IMR-90 (cell line): ENCODE measurements around the gene ULK2. TPM values are rescaled to one million over a fixed set of nuclear protein-coding genes. Genes with fewer than 3 reads are reported as not detected.
A peak's percentile ranks its signal among the peaks of the same experiment; 100 is the strongest.

Experiments
- ATAC-seq: fragments of 200-7000 bp; cut with Tn5 transposase; 2 replicates; pipeline ENCODE4 v1.9.1; 2020; ENCODE audit warnings: low read depth, mild to moderate bottlenecking, moderate library complexity
- BruUV-seq: library from RNA; stranded (reverse); fragments of 400-500 nt; replicated peaks from 2 replicates; lab custom pipeline; 2021; lab: Mats Ljungman, UMichigan
- CTCF ChIA-PET: fragments of 300-600 bp; formaldehyde crosslinking; extraction: SDS; loops from one replicate; lab custom pipeline; 2021; ENCODE audit warnings: antibody characterized with exemption; lab: Yijun Ruan, JAX
- POLR2A ChIA-PET: fragments of 300-600 bp; sonication (Branson Sonifier 250); formaldehyde crosslinking; loops from one replicate; lab custom pipeline; 2022; ENCODE audit warnings: antibody characterized with exemption; ENCODE audit not compliant: unreplicated experiment; lab: Charles Lee
- DNase-seq: peaks from one replicate; pipeline ENCODE4 v3.0.0; 2013
- H2AFZ ChIP-seq: replicated peaks from 2 replicates; pipeline ENCODE3; 2013; ENCODE audit warnings: low read length, mild to moderate bottlenecking; ENCODE audit not compliant: poor library complexity
- H2AK5ac ChIP-seq: 2 replicates; pipeline ENCODE4 v1.6.1; 2013; ENCODE audit warnings: low read depth, low read length, inconsistent platforms
- H2AK9ac ChIP-seq: replicated peaks from 2 replicates; pipeline ENCODE3; 2013; ENCODE audit warnings: mild to moderate bottlenecking, low read depth, low read length, moderate library complexity; ENCODE audit not compliant: poor library complexity
- H2BK120ac ChIP-seq: 2 replicates; pipeline ENCODE4 v1.6.1; 2013; ENCODE audit warnings: low read depth, low read length, inconsistent platforms
- H2BK15ac ChIP-seq: 3 replicates; pipeline ENCODE4 v1.6.1; 2013; ENCODE audit warnings: low read depth, low read length, inconsistent platforms
- H2BK20ac ChIP-seq: 2 replicates; pipeline ENCODE4 v1.6.1; 2013; ENCODE audit warnings: low read depth, mild to moderate bottlenecking, inconsistent platforms, low read length, moderate library complexity
- H2BK5ac ChIP-seq: 2 replicates; pipeline ENCODE4 v1.6.1; 2013; ENCODE audit warnings: mild to moderate bottlenecking, low read depth, low read length, inconsistent platforms; ENCODE audit not compliant: poor library complexity, severe bottlenecking
- H3K14ac ChIP-seq: replicated peaks from 2 replicates; pipeline ENCODE4 v1.6.1; 2013; ENCODE audit warnings: low read depth, low read length, inconsistent platforms
- H3K18ac ChIP-seq: 2 replicates; pipeline ENCODE4 v1.6.1; 2013; ENCODE audit warnings: low read depth, low read length, control low read depth
- H3K23ac ChIP-seq: 2 replicates; pipeline ENCODE4 v1.6.1; 2013; ENCODE audit warnings: low read depth, low read length, inconsistent platforms
- H3K27ac ChIP-seq: 2 replicates; pipeline ENCODE4 v1.5.1; 2013; ENCODE audit warnings: mild to moderate bottlenecking, control low read depth, low read length; ENCODE audit not compliant: insufficient read depth
- H3K27me3 ChIP-seq: 2 replicates; pipeline ENCODE4 v1.6.1; 2013; ENCODE audit warnings: low read length; ENCODE audit not compliant: control insufficient read depth, insufficient read depth
- H3K36me3 ChIP-seq: 2 replicates; pipeline ENCODE4 v1.6.1; 2013; ENCODE audit warnings: low read length, mixed read lengths; ENCODE audit not compliant: control insufficient read depth, insufficient read depth
- H3K4ac ChIP-seq: 2 replicates; pipeline ENCODE4 v1.6.1; 2013; ENCODE audit warnings: low read depth, low read length, inconsistent platforms
- H3K4me1 ChIP-seq: 2 replicates; pipeline ENCODE4 v1.6.1; 2013; ENCODE audit warnings: low read length, mixed read lengths; ENCODE audit not compliant: control insufficient read depth, insufficient read depth
- H3K4me2 ChIP-seq: 2 replicates; pipeline ENCODE4 v1.6.1; 2013; ENCODE audit warnings: low read depth, mild to moderate bottlenecking, control low read depth, low read length, moderate library complexity
- H3K4me3 ChIP-seq: 2 replicates; pipeline ENCODE4 v1.5.1; 2013; ENCODE audit warnings: low read depth, mild to moderate bottlenecking, control low read depth, low read length, moderate library complexity; ENCODE audit not compliant: insufficient read depth
- H3K56ac ChIP-seq: 2 replicates; pipeline ENCODE4 v1.6.1; 2013; ENCODE audit warnings: low read length, inconsistent platforms; ENCODE audit not compliant: insufficient read depth; ENCODE audit errors: extremely low read depth
- H3K79me1 ChIP-seq, 2 experiments: 2 replicates each; pipeline ENCODE4 v1.6.1; 2013; ENCODE audit warnings: low read length in 2 of 2, inconsistent platforms in 1 of 2, low read depth in 1 of 2
- H3K9ac ChIP-seq: 2 replicates; pipeline ENCODE4 v1.6.1; 2013; ENCODE audit warnings: low read depth, low read length, control low read depth
- H3K9me1 ChIP-seq: 2 replicates; pipeline ENCODE4 v1.6.1; 2013; ENCODE audit warnings: low read length, inconsistent platforms; ENCODE audit not compliant: insufficient read depth
- H3K9me3 ChIP-seq: 2 replicates; pipeline ENCODE4 v1.6.1; 2013; ENCODE audit warnings: low read length; ENCODE audit not compliant: control insufficient read depth, insufficient read depth
- H4K20me1 ChIP-seq: 2 replicates; pipeline ENCODE4 v1.6.1; 2013; ENCODE audit warnings: low read length, inconsistent platforms; ENCODE audit not compliant: insufficient read depth
- H4K5ac ChIP-seq: 2 replicates; pipeline ENCODE4 v1.6.1; 2013; ENCODE audit warnings: mild to moderate bottlenecking, low read depth, low read length, control low read depth
- H4K8ac ChIP-seq, 2 experiments: 2 replicates each; pipeline ENCODE4 v1.6.1; 2013; ENCODE audit warnings: low read depth in 2 of 2, low read length in 2 of 2, control low read depth in 1 of 2, inconsistent platforms in 1 of 2
- H4K91ac ChIP-seq: 2 replicates; pipeline ENCODE4 v1.6.1; 2013; ENCODE audit warnings: low read depth, low read length, inconsistent platforms; ENCODE audit not compliant: insufficient read depth
- BHLHE40 ChIP-seq: fragments of 150-350 bp; IDR thresholded peaks from 2 replicates; pipeline ENCODE4 v1.6.1; 2016; ENCODE audit warnings: mild to moderate bottlenecking, low read depth, low read length
- CEBPB ChIP-seq: IDR thresholded peaks from 2 replicates; pipeline ENCODE4 v1.6.1; 2012; ENCODE audit warnings: low read depth, low read length, improper control_type of control experiment
- CHD1 ChIP-seq: IDR thresholded peaks from 2 replicates; pipeline ENCODE4 v1.6.1; 2012; ENCODE audit warnings: low read depth, low read length, improper control_type of control experiment
- CTCF ChIP-seq: conservative IDR thresholded peaks from 2 replicates; pipeline ENCODE4 v1.5.1; 2012; ENCODE audit warnings: mild to moderate bottlenecking, low read depth, low read length, improper control_type of control experiment
- ELK1 ChIP-seq: fragments of 150-350 bp; IDR thresholded peaks from 2 replicates; pipeline ENCODE4 v1.6.1; 2016; ENCODE audit warnings: low read depth, mild to moderate bottlenecking, low read length, moderate library complexity, borderline replicate concordance
- FOS ChIP-seq: fragments of 150-350 bp; IDR thresholded peaks from 2 replicates; pipeline ENCODE4 v1.6.1; 2016; ENCODE audit warnings: low read depth, low read length
- MAFK ChIP-seq: IDR thresholded peaks from 2 replicates; pipeline ENCODE4 v1.6.1; 2012; ENCODE audit warnings: low read depth, low read length, improper control_type of control experiment
- MAZ ChIP-seq: IDR thresholded peaks from 2 replicates; pipeline ENCODE4 v1.6.1; 2012; ENCODE audit warnings: low read depth, mild to moderate bottlenecking, low read length, improper control_type of control experiment, moderate library complexity, borderline replicate concordance
- MXI1 ChIP-seq: IDR thresholded peaks from 2 replicates; pipeline ENCODE4 v1.6.1; 2012; ENCODE audit warnings: low read depth, mild to moderate bottlenecking, low read length, moderate library complexity, borderline replicate concordance
- POLR2A ChIP-seq: IDR thresholded peaks from 2 replicates; pipeline ENCODE4 v1.6.1; 2012; ENCODE audit warnings: mild to moderate bottlenecking, low read depth, low read length
- RAD21 ChIP-seq: IDR thresholded peaks from 2 replicates; pipeline ENCODE4 v1.6.1; 2012; ENCODE audit warnings: low read length, improper control_type of control experiment
- RCOR1 ChIP-seq: IDR thresholded peaks from 2 replicates; pipeline ENCODE4 v1.6.1; 2012; ENCODE audit warnings: mild to moderate bottlenecking, low read length, improper control_type of control experiment; ENCODE audit not compliant: insufficient replicate concordance
- RFX5 ChIP-seq: IDR thresholded peaks from 2 replicates; pipeline ENCODE4 v1.8.0; 2012; ENCODE audit warnings: low read depth, mild to moderate bottlenecking, low read length, moderate library complexity
- SMC3 ChIP-seq: fragments of 150-350 bp; IDR thresholded peaks from 2 replicates; pipeline ENCODE4 v1.6.1; 2016; ENCODE audit warnings: low read depth, mild to moderate bottlenecking, antibody characterized with exemption, low read length, moderate library complexity
- USF2 ChIP-seq: fragments of 150-350 bp; IDR thresholded peaks from 2 replicates; pipeline ENCODE4 v1.6.1; 2017; ENCODE audit warnings: mild to moderate bottlenecking, antibody characterized with exemption, low read length, low read depth
- WGBS, 2 experiments: methylation state at CpG; one replicate each; pipeline versions ENCODE4 v1.1.5 to v1.1.7; 2013; ENCODE audit warnings: missing lambda C conversion rate in 2 of 2; ENCODE audit not compliant: insufficient read length in 1 of 2; ENCODE audit errors: extremely low coverage in 2 of 2; 5-methylcytosine and 5-hydroxymethylcytosine counted together
- dilution Hi-C: fragments of 300-500 bp; cut with HindIII; formaldehyde crosslinking; loops from one replicate; pipeline ENCODE4 v1.14.3; 2018; ENCODE audit warnings: low sequenced_read_pairs; ENCODE audit not compliant: unreplicated experiment
- in situ Hi-C: fragments of 300-500 bp; cut with MboI; formaldehyde crosslinking; loops from 3 replicates; pipeline ENCODE4 v1.14.3; 2019; ENCODE audit warnings: low sequenced_read_pairs, inconsistent platforms, mixed read lengths
- intact Hi-C: fragments of 100-400 bp; cut with micrococcal nuclease; formaldehyde crosslinking; loops from 2 replicates; pipeline ENCODE4 v1.10.0; 2022
- polyA plus RNA-seq, 3 experiments: library from polyadenylated mRNA; depleted of rRNA; stranded (reverse); fragments of >200 nt; gene quantifications; 2 replicates each; pipeline ENCODE4 v1.2.3, GENCODE V29; 2012; ENCODE audit warnings: low replicate concordance in 1 of 3
- total RNA-seq: library from RNA; depleted of rRNA; stranded (reverse); fragments of >200 nt; gene quantifications from 2 replicates; pipeline ENCODE4 v1.2.3, GENCODE V29; 2012

ULK2 gene
- total and polyA plus RNA-seq, 2 of the 4 experiments (the other 2 are of a cell fraction) = 8.9 to 10.8 TPM

GRCh38 chr17:19787733-19788357, 79.9 kb downstream of the ULK2 start:
- no peak overlapping the region for H3K18ac ChIP-seq
- H4K8ac ChIP-seq = no peak overlapping the region
- intact Hi-C loops = no loop called here
- CTCF ChIA-PET = no interaction called here
- no peak overlapping the region for H3K27ac ChIP-seq
- H3K9me1 ChIP-seq = no peaks in the 10 kb centered on the region; the same call in 1 of the 2 replicates
- WGBS, 2 experiments = no CpG with 5 or more reads among the region's 7 CpGs
- H3K27me3 ChIP-seq = no peaks in the 10 kb centered on the region
- no peak overlapping the region for H2BK20ac ChIP-seq
- peak; percentile 32; the same call in 1 of the 2 replicates for ATAC-seq
- no peak overlapping the region for H2AFZ ChIP-seq
- peaks cover 18% of the 10 kb centered on the region for H3K36me3 ChIP-seq
- no peak overlapping the region for H3K4me3 ChIP-seq
- no peak overlapping the region for H2AK9ac ChIP-seq
- DNase-seq = peak; percentile 6
- no peak overlapping the region for H2BK5ac ChIP-seq
- H4K91ac ChIP-seq = no peak overlapping the region
- no peak overlapping the region for H3K56ac ChIP-seq
- no peaks in the 10 kb centered on the region for H4K20me1 ChIP-seq
- no peak overlapping the region for H3K4ac ChIP-seq
- no peak overlapping the region for H3K14ac ChIP-seq
- H3K4me1 ChIP-seq = no peaks in the 10 kb centered on the region
- no peak overlapping the region for H3K4me2 ChIP-seq
- H3K9me3 ChIP-seq = no peaks in the 10 kb centered on the region
- no peak overlapping the region for H3K9ac ChIP-seq
- POLR2A ChIA-PET = no interaction called here
- dilution Hi-C loops = no loop called here
- BruUV-seq = no TSS peak
- in situ Hi-C loops = no loop called here
- H3K23ac ChIP-seq = no peak overlapping the region
- H2AK5ac ChIP-seq = no peak overlapping the region
- no peak overlapping the region for H2BK120ac ChIP-seq
- H4K5ac ChIP-seq = no peak overlapping the region
- no peaks in the 10 kb centered on the region for H3K79me1 ChIP-seq
- H2BK15ac ChIP-seq = no peak overlapping the region
- TF ChIP-seq FOS (no peak), CHD1 (no peak), CTCF (no peak), RAD21 (no peak), USF2 (no peak), RCOR1 (no peak), POLR2A (no peak), ELK1 (no peak), MAZ (no peak), BHLHE40 (no peak), MAFK (no peak), SMC3 (no peak), RFX5 (no peak), CEBPB (no peak), MXI1 (no peak)
